HEK293 (cell line): Measurements from ENCODE around the gene CCDC24.

Experiments used
- OVOL3 ChIP-seq: fragments of 450-650 bp; formaldehyde crosslinking; IDR thresholded peaks from 2 replicates; pipeline ENCODE4 v1.5.1; 2016; ENCODE audit warnings: missing biosample characterization, missing genetic modification characterization
- PBX3 ChIP-seq: sonication (generic); formaldehyde crosslinking; IDR thresholded peaks from 2 replicates; pipeline ENCODE4 v1.8.1; 2022; ENCODE audit warnings: mild to moderate bottlenecking, moderate library complexity, missing genetic modification reagents
- PRDM10 ChIP-seq: fragments of 450-650 bp; formaldehyde crosslinking; IDR thresholded peaks from 2 replicates; pipeline ENCODE4 v1.5.1; 2016; ENCODE audit warnings: missing biosample characterization, missing genetic modification characterization
- TCF7L2 ChIP-seq: IDR thresholded peaks from 2 replicates; pipeline ENCODE4 v1.6.1; 2011; ENCODE audit warnings: low read depth, mild to moderate bottlenecking, inconsistent platforms, low read length, moderate library complexity, borderline replicate concordance
- ZBTB21 ChIP-seq: fragments of 450-650 bp; formaldehyde crosslinking; IDR thresholded peaks from 2 replicates; pipeline ENCODE4 v1.5.1; 2017; ENCODE audit warnings: missing biosample characterization, missing genetic modification characterization
- ZBTB44 ChIP-seq: fragments of 450-650 bp; IDR thresholded peaks from 2 replicates; pipeline ENCODE4 v1.5.1; 2018; ENCODE audit warnings: missing biosample characterization, mild to moderate bottlenecking, missing genetic modification characterization
- ZNF24 ChIP-seq: fragments of 450-650 bp; formaldehyde crosslinking; IDR thresholded peaks from 2 replicates; pipeline ENCODE4 v1.5.1; 2016; ENCODE audit warnings: missing biosample characterization, missing genetic modification characterization
- ZNF274 ChIP-seq, 2 experiments: fragments of 200-500 bp in 1 of 2; fragments of 450-650 bp in 1 of 2; sonication (Bioruptor generic) in 1 of 2; formaldehyde crosslinking in 1 of 2; IDR thresholded peaks; 2 replicates each; pipeline versions ENCODE4 v1.5.1 to v1.6.1; 2014 to 2016; ENCODE audit warnings: borderline replicate concordance in 1 of 2, inconsistent platforms in 1 of 2, low read length in 1 of 2, missing biosample characterization in 1 of 2, missing genetic modification characterization in 1 of 2
- ZNF311 ChIP-seq: fragments of 450-650 bp; formaldehyde crosslinking; IDR thresholded peaks from 2 replicates; pipeline ENCODE4 v1.5.1; 2017; ENCODE audit warnings: missing biosample characterization, missing genetic modification characterization, borderline replicate concordance
- TF ChIP-seq, protein P1 (sequence below): fragments of 450-650 bp; formaldehyde crosslinking; IDR thresholded peaks from 2 replicates; pipeline ENCODE4 v1.5.1; 2017; ENCODE audit warnings: missing biosample characterization, missing genetic modification characterization
- TF ChIP-seq, protein P2 (sequence below): fragments of 450-650 bp; formaldehyde crosslinking; IDR thresholded peaks from 2 replicates; pipeline ENCODE4 v1.5.1; 2016; ENCODE audit warnings: missing biosample characterization, missing genetic modification characterization

- TF ChIP-seq, protein P1, sequence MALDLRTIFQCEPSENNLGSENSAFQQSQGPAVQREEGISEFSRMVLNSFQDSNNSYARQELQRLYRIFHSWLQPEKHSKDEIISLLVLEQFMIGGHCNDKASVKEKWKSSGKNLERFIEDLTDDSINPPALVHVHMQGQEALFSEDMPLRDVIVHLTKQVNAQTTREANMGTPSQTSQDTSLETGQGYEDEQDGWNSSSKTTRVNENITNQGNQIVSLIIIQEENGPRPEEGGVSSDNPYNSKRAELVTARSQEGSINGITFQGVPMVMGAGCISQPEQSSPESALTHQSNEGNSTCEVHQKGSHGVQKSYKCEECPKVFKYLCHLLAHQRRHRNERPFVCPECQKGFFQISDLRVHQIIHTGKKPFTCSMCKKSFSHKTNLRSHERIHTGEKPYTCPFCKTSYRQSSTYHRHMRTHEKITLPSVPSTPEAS, result no peak
- no peak for TF ChIP-seq ZNF274 (IDR thresholded peaks at IDR 0.05; ENCODE audit: low read length)
- TF ChIP-seq ZNF274 (tag by site-specific recombination; IDR thresholded peaks at IDR 0.05; ENCODE audit: borderline replicate concordance), result no peak
- TF ChIP-seq, protein P2, sequence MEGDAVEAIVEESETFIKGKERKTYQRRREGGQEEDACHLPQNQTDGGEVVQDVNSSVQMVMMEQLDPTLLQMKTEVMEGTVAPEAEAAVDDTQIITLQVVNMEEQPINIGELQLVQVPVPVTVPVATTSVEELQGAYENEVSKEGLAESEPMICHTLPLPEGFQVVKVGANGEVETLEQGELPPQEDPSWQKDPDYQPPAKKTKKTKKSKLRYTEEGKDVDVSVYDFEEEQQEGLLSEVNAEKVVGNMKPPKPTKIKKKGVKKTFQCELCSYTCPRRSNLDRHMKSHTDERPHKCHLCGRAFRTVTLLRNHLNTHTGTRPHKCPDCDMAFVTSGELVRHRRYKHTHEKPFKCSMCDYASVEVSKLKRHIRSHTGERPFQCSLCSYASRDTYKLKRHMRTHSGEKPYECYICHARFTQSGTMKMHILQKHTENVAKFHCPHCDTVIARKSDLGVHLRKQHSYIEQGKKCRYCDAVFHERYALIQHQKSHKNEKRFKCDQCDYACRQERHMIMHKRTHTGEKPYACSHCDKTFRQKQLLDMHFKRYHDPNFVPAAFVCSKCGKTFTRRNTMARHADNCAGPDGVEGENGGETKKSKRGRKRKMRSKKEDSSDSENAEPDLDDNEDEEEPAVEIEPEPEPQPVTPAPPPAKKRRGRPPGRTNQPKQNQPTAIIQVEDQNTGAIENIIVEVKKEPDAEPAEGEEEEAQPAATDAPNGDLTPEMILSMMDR (tag by site-specific recombination), result no peak
- TF ChIP-seq OVOL3 (tag by site-specific recombination), result no peak
- no peak for TF ChIP-seq PRDM10 (tag by site-specific recombination)
- TF ChIP-seq ZNF311 (tag by site-specific recombination), result no peak
- no peak for TF ChIP-seq ZBTB21 (tag by site-specific recombination)
- no peak for TF ChIP-seq TCF7L2
- TF ChIP-seq PBX3 (CRISPR knock-in tag), result no peak
- no peak for TF ChIP-seq ZNF24
- TF ChIP-seq ZBTB44, result no peak
Observed at GRCh38 chr1:43993206-43993914, 2.0 kb downstream of the CCDC24 start.
